ENCODE results near the gene TBC1D1. TPM values are rescaled to one million over a fixed set of nuclear protein-coding genes. Genes with fewer than 3 reads are reported as not detected.

Gene TBC1D1
- polyA plus RNA-seq, 2 donors: 10.4 to 15.3 TPM

- H3K4me3 ChIP-seq (ENCODE audit: low read depth in 1 of 2, low read length in 2 of 2): no peak overlapping the region
- 76 to 86% methylated on average over 6 of the region's 6 CpGs for WGBS, 2 donors
- H3K36me3 ChIP-seq (ENCODE audit: control insufficient read depth in 2 of 2, insufficient read depth in 2 of 2, low read length in 1 of 2): no peaks in the 10 kb centered on the region
- no peaks in the 10 kb centered on the region for H3K4me1 ChIP-seq (ENCODE audit: control insufficient read depth in 2 of 2, insufficient read depth in 2 of 2, low read length in 1 of 2)
- H3K27ac ChIP-seq (ENCODE audit: low read depth in 2 of 2, low read length in 1 of 2): no peak overlapping the region
- no peaks in the 10 kb centered on the region for H3K27me3 ChIP-seq (ENCODE audit: control insufficient read depth in 1 of 2, insufficient read depth in 2 of 2, low read length in 2 of 2)
- no peaks in the 10 kb centered on the region for H3K9me3 ChIP-seq (ENCODE audit: control insufficient read depth in 2 of 2, insufficient read depth in 1 of 2, low read depth in 1 of 2, low read length in 1 of 2)
Observed at GRCh38 chr4:37958932-37959331, 68.0 kb downstream of the TBC1D1 start.

- no peaks in the 10 kb centered on the region for H3K27me3 ChIP-seq (ENCODE audit: control insufficient read depth in 1 of 2, insufficient read depth in 2 of 2, low read length in 2 of 2)
- WGBS, 2 donors: 92 to 94% methylated on average over 5 of the region's 5 CpGs
- no peaks in the 10 kb centered on the region for H3K4me1 ChIP-seq (ENCODE audit: control insufficient read depth in 2 of 2, insufficient read depth in 2 of 2, low read length in 1 of 2)
- H3K4me3 ChIP-seq (ENCODE audit: low read depth in 1 of 2, low read length in 2 of 2): no peak within 1 kb of the TSS
- no peaks in the 10 kb centered on the region for H3K9me3 ChIP-seq (ENCODE audit: control insufficient read depth in 2 of 2, insufficient read depth in 1 of 2, low read depth in 1 of 2, low read length in 1 of 2)
- H3K36me3 ChIP-seq (ENCODE audit: control insufficient read depth in 2 of 2, insufficient read depth in 2 of 2, low read length in 1 of 2): no peaks in the 10 kb centered on the region
- no peak within 1 kb of the TSS for H3K27ac ChIP-seq (ENCODE audit: low read depth in 2 of 2, low read length in 1 of 2)
Observed at GRCh38 chr4:37960098-37960497, 69.2 kb downstream of the TBC1D1 start, which contains the start of gene PTTG2. Gene PTTG2, plus strand, starts transcription at chr4:37960398. Its CDS starts 37 bp downstream, at chr4:37960435.

GRCh38 chr4:37960679-37961450, 70.0 kb downstream of the TBC1D1 start:
- Histone ChIP-seq H3K9me3 (ENCODE audit: control insufficient read depth in 2 of 2, insufficient read depth in 1 of 2, low read depth in 1 of 2, low read length in 1 of 2) (no peaks in the 10 kb centered on the region), H3K27me3 (ENCODE audit: control insufficient read depth in 1 of 2, insufficient read depth in 2 of 2, low read length in 2 of 2) (no peaks in the 10 kb centered on the region), H3K36me3 (ENCODE audit: control insufficient read depth in 2 of 2, insufficient read depth in 2 of 2, low read length in 1 of 2) (no peaks in the 10 kb centered on the region), H3K4me3 (ENCODE audit: low read depth in 1 of 2, low read length in 2 of 2) (no peak overlapping the region), H3K27ac (ENCODE audit: low read depth in 2 of 2, low read length in 1 of 2) (no peak overlapping the region), H3K4me1 (ENCODE audit: control insufficient read depth in 2 of 2, insufficient read depth in 2 of 2, low read length in 1 of 2) (no peaks in the 10 kb centered on the region)
- WGBS, 2 donors: 76 to 80% methylated on average over 5 of the region's 5 CpGs

GRCh38 chr4:37964734-37965457, 74.0 kb downstream of the TBC1D1 start:
- Histone ChIP-seq H3K9me3 (ENCODE audit: control insufficient read depth in 2 of 2, insufficient read depth in 1 of 2, low read depth in 1 of 2, low read length in 1 of 2) (no peaks in the 10 kb centered on the region), H3K4me1 (ENCODE audit: control insufficient read depth in 2 of 2, insufficient read depth in 2 of 2, low read length in 1 of 2) (no peaks in the 10 kb centered on the region), H3K4me3 (ENCODE audit: low read depth in 1 of 2, low read length in 2 of 2) (no peak overlapping the region), H3K27ac (ENCODE audit: low read depth in 2 of 2, low read length in 1 of 2) (no peak overlapping the region), H3K36me3 (ENCODE audit: control insufficient read depth in 2 of 2, insufficient read depth in 2 of 2, low read length in 1 of 2) (no peaks in the 10 kb centered on the region), H3K27me3 (ENCODE audit: control insufficient read depth in 1 of 2, insufficient read depth in 2 of 2, low read length in 2 of 2) (no peaks in the 10 kb centered on the region)
- 90 to 91% methylated on average over 4 of the region's 4 CpGs for WGBS, 2 donors

- 69 to 82% methylated on average over 3 of the region's 3 CpGs for WGBS, 2 donors
- H3K9me3 ChIP-seq (ENCODE audit: control insufficient read depth in 2 of 2, insufficient read depth in 1 of 2, low read depth in 1 of 2, low read length in 1 of 2): no peaks in the 10 kb centered on the region
- H3K4me1 ChIP-seq (ENCODE audit: control insufficient read depth in 2 of 2, insufficient read depth in 2 of 2, low read length in 1 of 2): peaks cover 0 to 3% of the 10 kb centered on the region in 2 donors
- H3K36me3 ChIP-seq (ENCODE audit: control insufficient read depth in 2 of 2, insufficient read depth in 2 of 2, low read length in 1 of 2): no peaks in the 10 kb centered on the region
- no peak overlapping the region for H3K4me3 ChIP-seq (ENCODE audit: low read depth in 1 of 2, low read length in 2 of 2)
- H3K27me3 ChIP-seq (ENCODE audit: control insufficient read depth in 1 of 2, insufficient read depth in 2 of 2, low read length in 2 of 2): no peaks in the 10 kb centered on the region
- no peak overlapping the region for H3K27ac ChIP-seq (ENCODE audit: low read depth in 2 of 2, low read length in 1 of 2)
Observed at GRCh38 chr4:37966044-37966443, 75.2 kb downstream of the TBC1D1 start.

GRCh38 chr4:37967736-37968135, 76.9 kb downstream of the TBC1D1 start:
- H3K36me3 ChIP-seq (ENCODE audit: control insufficient read depth in 2 of 2, insufficient read depth in 2 of 2, low read length in 1 of 2): no peaks in the 10 kb centered on the region
- no peak overlapping the region for H3K27ac ChIP-seq (ENCODE audit: low read depth in 2 of 2, low read length in 1 of 2)
- H3K9me3 ChIP-seq (ENCODE audit: control insufficient read depth in 2 of 2, insufficient read depth in 1 of 2, low read depth in 1 of 2, low read length in 1 of 2): no peaks in the 10 kb centered on the region
- H3K4me3 ChIP-seq (ENCODE audit: low read depth in 1 of 2, low read length in 2 of 2): no peak overlapping the region
- no peaks in the 10 kb centered on the region for H3K27me3 ChIP-seq (ENCODE audit: control insufficient read depth in 1 of 2, insufficient read depth in 2 of 2, low read length in 2 of 2)
- H3K4me1 ChIP-seq (ENCODE audit: control insufficient read depth in 2 of 2, insufficient read depth in 2 of 2, low read length in 1 of 2): peaks cover 0 to 3% of the 10 kb centered on the region in 2 donors
- 49 to 50% methylated on average over 5 of the region's 5 CpGs for WGBS, 2 donors

GRCh38 chr4:37968747-37969146, 77.9 kb downstream of the TBC1D1 start:
- Histone ChIP-seq H3K27ac (ENCODE audit: low read depth in 2 of 2, low read length in 1 of 2) (no peak overlapping the region), H3K9me3 (ENCODE audit: control insufficient read depth in 2 of 2, insufficient read depth in 1 of 2, low read depth in 1 of 2, low read length in 1 of 2) (no peaks in the 10 kb centered on the region), H3K27me3 (ENCODE audit: control insufficient read depth in 1 of 2, insufficient read depth in 2 of 2, low read length in 2 of 2) (no peaks in the 10 kb centered on the region), H3K4me1 (ENCODE audit: control insufficient read depth in 2 of 2, insufficient read depth in 2 of 2, low read length in 1 of 2) (peaks cover 0 to 3% of the 10 kb centered on the region in 2 donors), H3K4me3 (ENCODE audit: low read depth in 1 of 2, low read length in 2 of 2) (no peak overlapping the region), H3K36me3 (ENCODE audit: control insufficient read depth in 2 of 2, insufficient read depth in 2 of 2, low read length in 1 of 2) (no peaks in the 10 kb centered on the region)
- WGBS, 2 donors: 82% methylated on average over 3 of the region's 3 CpGs

- Histone ChIP-seq H3K9me3 (ENCODE audit: control insufficient read depth in 2 of 2, insufficient read depth in 1 of 2, low read depth in 1 of 2, low read length in 1 of 2) (no peaks in the 10 kb centered on the region), H3K27me3 (ENCODE audit: control insufficient read depth in 1 of 2, insufficient read depth in 2 of 2, low read length in 2 of 2) (no peaks in the 10 kb centered on the region), H3K4me3 (ENCODE audit: low read depth in 1 of 2, low read length in 2 of 2) (no peak overlapping the region), H3K27ac (ENCODE audit: low read depth in 2 of 2, low read length in 1 of 2) (peak overlapping the region in 1 of 2 donors; percentile 68), H3K4me1 (ENCODE audit: control insufficient read depth in 2 of 2, insufficient read depth in 2 of 2, low read length in 1 of 2) (peaks cover 0 to 3% of the 10 kb centered on the region in 2 donors), H3K36me3 (ENCODE audit: control insufficient read depth in 2 of 2, insufficient read depth in 2 of 2, low read length in 1 of 2) (no peaks in the 10 kb centered on the region)
- WGBS, 2 donors: 39 to 48% methylated on average over 1 of the region's 1 CpG
Observed at GRCh38 chr4:37970702-37971101, 79.8 kb downstream of the TBC1D1 start.

- Histone ChIP-seq H3K36me3 (ENCODE audit: control insufficient read depth in 2 of 2, insufficient read depth in 2 of 2, low read length in 1 of 2) (no peaks in the 10 kb centered on the region), H3K27me3 (ENCODE audit: control insufficient read depth in 1 of 2, insufficient read depth in 2 of 2, low read length in 2 of 2) (no peaks in the 10 kb centered on the region), H3K4me1 (ENCODE audit: control insufficient read depth in 2 of 2, insufficient read depth in 2 of 2, low read length in 1 of 2) (peaks cover 0 to 3% of the 10 kb centered on the region in 2 donors), H3K27ac (ENCODE audit: low read depth in 2 of 2, low read length in 1 of 2) (no peak overlapping the region), H3K4me3 (ENCODE audit: low read depth in 1 of 2, low read length in 2 of 2) (no peak overlapping the region), H3K9me3 (ENCODE audit: control insufficient read depth in 2 of 2, insufficient read depth in 1 of 2, low read depth in 1 of 2, low read length in 1 of 2) (no peaks in the 10 kb centered on the region)
- WGBS, 2 donors: 90 to 93% methylated on average over 4 of the region's 4 CpGs
Observed at GRCh38 chr4:37971202-37971601, 80.3 kb downstream of the TBC1D1 start.
